ENCODE data around the gene GPSM1. TPM values are rescaled to one million over a fixed set of nuclear protein-coding genes. Genes with fewer than 3 reads are reported as not detected.

GPSM1 gene
- total and polyA plus RNA-seq, 7 donors: 0.34 to 2.3 (median 1.3) TPM

DNA sequence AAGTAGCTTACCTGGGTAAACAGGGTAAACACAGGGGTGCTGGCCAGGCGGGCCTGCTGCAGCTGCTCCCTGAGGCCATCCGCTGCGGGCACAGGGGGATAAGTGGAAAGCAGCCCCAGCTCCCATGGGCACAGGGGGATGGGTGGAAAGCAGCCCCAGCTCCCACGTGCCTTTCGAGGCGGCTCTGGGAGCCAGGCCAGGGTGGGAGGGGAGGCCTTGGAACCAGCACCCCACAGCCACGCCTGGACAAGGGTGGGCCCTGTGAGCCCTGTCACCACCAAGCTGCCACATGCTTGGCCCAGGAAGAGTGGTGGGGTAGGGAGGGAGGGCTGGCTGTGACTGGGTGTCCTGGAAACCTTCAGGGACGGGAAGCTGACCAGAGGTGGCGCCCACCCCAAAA, 54.0 kb downstream of the GPSM1 start:
- ATAC-seq (no peak), DNase-seq (no peak)
- Histone ChIP-seq H3K36me3 (ENCODE audit: insufficient read depth in 1 of 2, low read depth in 1 of 2) (peaks cover 8 to 77% of the 10 kb centered on the region in 2 donors), H3K4me1 (no peaks in the 10 kb centered on the region), H3K27ac (no peak overlapping the region), H3K9me3 (no peaks in the 10 kb centered on the region), H3K4me3 (no peak overlapping the region), H3K27me3 (ENCODE audit: insufficient read depth in 3 of 3, low read length in 2 of 3) (no peaks in the 10 kb centered on the region)
- intact Hi-C loops (cut with DNase I): no loop called here
- TF ChIP-seq, protein P1, sequence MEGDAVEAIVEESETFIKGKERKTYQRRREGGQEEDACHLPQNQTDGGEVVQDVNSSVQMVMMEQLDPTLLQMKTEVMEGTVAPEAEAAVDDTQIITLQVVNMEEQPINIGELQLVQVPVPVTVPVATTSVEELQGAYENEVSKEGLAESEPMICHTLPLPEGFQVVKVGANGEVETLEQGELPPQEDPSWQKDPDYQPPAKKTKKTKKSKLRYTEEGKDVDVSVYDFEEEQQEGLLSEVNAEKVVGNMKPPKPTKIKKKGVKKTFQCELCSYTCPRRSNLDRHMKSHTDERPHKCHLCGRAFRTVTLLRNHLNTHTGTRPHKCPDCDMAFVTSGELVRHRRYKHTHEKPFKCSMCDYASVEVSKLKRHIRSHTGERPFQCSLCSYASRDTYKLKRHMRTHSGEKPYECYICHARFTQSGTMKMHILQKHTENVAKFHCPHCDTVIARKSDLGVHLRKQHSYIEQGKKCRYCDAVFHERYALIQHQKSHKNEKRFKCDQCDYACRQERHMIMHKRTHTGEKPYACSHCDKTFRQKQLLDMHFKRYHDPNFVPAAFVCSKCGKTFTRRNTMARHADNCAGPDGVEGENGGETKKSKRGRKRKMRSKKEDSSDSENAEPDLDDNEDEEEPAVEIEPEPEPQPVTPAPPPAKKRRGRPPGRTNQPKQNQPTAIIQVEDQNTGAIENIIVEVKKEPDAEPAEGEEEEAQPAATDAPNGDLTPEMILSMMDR (IDR thresholded peaks at IDR 0.05): no peak
- WGBS, 3 donors: 80 to 86% (median 85%) methylated on average over 9 of the region's 9 CpGs

DNA sequence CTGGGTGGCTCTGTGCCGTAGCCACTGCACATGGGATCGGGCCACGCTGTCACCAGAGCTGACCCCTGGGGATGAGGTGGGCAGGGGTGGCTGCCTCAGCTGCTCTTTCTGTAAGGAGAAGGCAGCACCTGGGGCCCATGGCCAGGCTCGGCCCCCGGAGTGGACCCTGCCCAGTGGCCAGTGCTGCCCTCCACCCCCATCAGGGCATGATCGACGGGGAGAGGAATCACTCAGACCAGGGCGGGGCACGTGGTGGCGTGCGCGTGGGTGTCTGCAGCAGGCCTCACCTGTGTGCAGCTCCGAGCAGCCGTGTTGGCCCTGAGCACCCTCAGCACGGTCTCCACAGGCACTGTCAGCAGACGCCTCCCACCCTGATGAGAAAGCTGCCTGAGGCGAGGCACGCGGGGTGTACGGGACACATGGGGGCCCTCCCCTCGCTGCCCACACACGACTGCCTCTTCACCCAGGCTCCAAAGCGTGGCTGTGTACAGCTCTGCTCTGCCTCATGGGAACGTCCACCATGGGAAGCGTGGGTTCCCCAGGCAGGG, 54.7 kb downstream of the GPSM1 start:
- no peak overlapping the region for H3K4me3 ChIP-seq
- no peak for DNase-seq
- no peaks in the 10 kb centered on the region for H3K4me1 ChIP-seq
- TF ChIP-seq, protein P1 (IDR thresholded peaks at IDR 0.05): no peak
- H3K27me3 ChIP-seq (ENCODE audit: insufficient read depth in 3 of 3, low read length in 2 of 3): no peaks in the 10 kb centered on the region
- intact Hi-C loops (cut with DNase I): no loop called here
- peaks cover 8 to 85% of the 10 kb centered on the region in 2 donors for H3K36me3 ChIP-seq (ENCODE audit: insufficient read depth in 1 of 2, low read depth in 1 of 2)
- no peak for ATAC-seq
- H3K27ac ChIP-seq: no peak overlapping the region
- WGBS, 3 donors: 91 to 97% (median 92%) methylated on average over 23 to 25 of the region's 25 CpGs
- no peaks in the 10 kb centered on the region for H3K9me3 ChIP-seq

DNA sequence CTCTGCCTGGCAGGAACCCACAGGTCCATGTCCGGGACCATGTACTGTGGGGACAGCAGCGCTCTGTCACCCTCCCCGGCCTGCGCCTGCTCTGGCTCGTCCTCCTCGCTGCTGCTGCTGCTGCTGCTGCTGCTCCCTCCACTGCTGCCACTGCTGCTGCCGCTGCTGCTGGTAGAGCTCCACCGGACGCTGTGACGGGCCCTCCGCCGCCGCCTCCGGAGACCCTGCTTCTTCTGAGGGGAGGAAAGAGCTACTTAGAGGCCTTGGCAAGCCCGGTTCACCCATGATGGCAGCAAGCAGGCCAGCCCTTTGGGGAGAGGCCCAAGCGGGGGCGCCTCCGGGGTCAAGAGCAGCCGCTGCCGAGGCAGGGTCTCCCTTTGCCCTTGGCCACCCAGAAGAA, 56.1 kb downstream of the GPSM1 start:
- intact Hi-C loops (cut with DNase I): no loop called here
- DNase-seq: no peak
- H3K36me3 ChIP-seq (ENCODE audit: insufficient read depth in 1 of 2, low read depth in 1 of 2): peaks cover 8 to 95% of the 10 kb centered on the region in 2 donors
- no peak for ATAC-seq
- TF ChIP-seq, protein P1 (IDR thresholded peaks at IDR 0.05): no peak
- no peaks in the 10 kb centered on the region for H3K4me1 ChIP-seq
- WGBS, 3 donors: 94 to 96% (median 95%) methylated on average over 19 to 20 of the region's 20 CpGs
- no peaks in the 10 kb centered on the region for H3K9me3 ChIP-seq
- no peak overlapping the region for H3K4me3 ChIP-seq
- no peak overlapping the region for H3K27ac ChIP-seq
- H3K27me3 ChIP-seq (ENCODE audit: insufficient read depth in 3 of 3, low read length in 2 of 3): no peaks in the 10 kb centered on the region

DNA sequence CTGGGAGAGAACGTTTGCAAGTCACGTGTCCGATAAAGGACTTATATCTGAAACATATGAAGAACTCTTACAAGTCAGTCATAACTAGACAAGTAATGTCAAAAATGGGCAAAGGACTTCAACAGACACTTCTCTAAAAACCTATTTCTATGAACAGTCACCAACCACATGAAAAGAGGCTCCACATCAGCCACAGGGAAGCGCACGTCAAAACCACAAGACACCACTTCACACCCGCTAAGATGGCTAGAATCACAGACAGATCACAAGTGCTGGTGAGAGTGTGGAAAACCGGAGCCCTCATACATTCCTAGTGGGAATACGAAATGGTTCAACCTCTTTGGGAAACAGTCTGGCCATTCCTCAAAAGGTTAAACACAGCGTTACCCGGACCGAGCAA, 57.7 kb downstream of the GPSM1 start:
- no peaks in the 10 kb centered on the region for H3K9me3 ChIP-seq
- intact Hi-C loops (cut with DNase I): no loop called here
- ATAC-seq (no peak), DNase-seq (no peak)
- no peaks in the 10 kb centered on the region for H3K27me3 ChIP-seq (ENCODE audit: insufficient read depth in 3 of 3, low read length in 2 of 3)
- H3K36me3 ChIP-seq (ENCODE audit: insufficient read depth in 1 of 2, low read depth in 1 of 2): peaks cover 10 to 95% of the 10 kb centered on the region in 2 donors
- H3K27ac ChIP-seq: no peak overlapping the region
- no peaks in the 10 kb centered on the region for H3K4me1 ChIP-seq
- H3K4me3 ChIP-seq: no peak overlapping the region
- TF ChIP-seq, protein P1 (IDR thresholded peaks at IDR 0.05): no peak
- 86 to 92% (median 91%) methylated on average over 11 of the region's 11 CpGs for WGBS, 3 donors

DNA sequence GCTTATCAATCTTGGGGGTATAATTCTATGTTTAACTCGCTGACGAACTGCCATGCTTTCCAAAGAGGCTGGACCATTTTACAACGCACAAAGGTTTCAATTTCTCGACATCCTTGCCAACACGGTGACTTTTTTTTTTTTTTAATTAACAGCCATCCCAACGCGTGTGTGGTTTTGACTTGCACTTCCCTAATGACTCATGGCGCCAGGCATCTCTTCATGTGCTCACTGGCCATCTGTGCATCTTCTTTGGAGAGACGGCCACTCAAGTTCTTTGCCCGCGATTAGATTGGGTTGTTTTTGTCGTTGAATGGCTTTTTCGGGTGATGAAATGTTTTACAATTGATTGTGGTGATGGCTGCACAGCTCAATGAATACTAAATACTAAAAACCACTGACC, 58.7 kb downstream of the GPSM1 start:
- Histone ChIP-seq H3K36me3 (ENCODE audit: insufficient read depth in 1 of 2, low read depth in 1 of 2) (peaks cover 11 to 91% of the 10 kb centered on the region in 2 donors), H3K27me3 (ENCODE audit: insufficient read depth in 3 of 3, low read length in 2 of 3) (no peaks in the 10 kb centered on the region), H3K4me3 (no peak overlapping the region), H3K9me3 (no peaks in the 10 kb centered on the region), H3K27ac (no peak overlapping the region), H3K4me1 (no peaks in the 10 kb centered on the region)
- 89 to 94% (median 90%) methylated on average over 13 of the region's 13 CpGs for WGBS, 3 donors
- no peak for ATAC-seq
- intact Hi-C loops (cut with DNase I): no loop called here
- DNase-seq: no peak
- TF ChIP-seq, protein P1 (IDR thresholded peaks at IDR 0.05): no peak
